Esophagus squamous epithelium (tissue), 4 donors: ENCODE results near the gene RPL15.

Experiments used
- CTCF ChIP-seq, 6 experiments: fragments of 450-650 bp in 4 of 6; fragments of 200-600 bp in 2 of 6; sonication (generic) in 2 of 6; IDR thresholded peaks; one replicate each; pipeline ENCODE4 v1.5.1; 2016 to 2019; ENCODE audit warnings: antibody characterized with exemption in 6 of 6, mild to moderate bottlenecking in 4 of 6, moderate library complexity in 4 of 6
- POLR2A ChIP-seq, 4 donors: fragments of 450-650 bp; IDR thresholded peaks; one replicate each; pipeline ENCODE4 v1.6.1; 2017; ENCODE audit warnings: antibody characterized with exemption in 4 of 4, mild to moderate bottlenecking in 4 of 4, moderate library complexity in 3 of 4

GRCh38 chr3:23961066-23961465 lies 44.1 kb downstream of the RPL15 start:
- TF ChIP-seq CTCF (IDR thresholded peaks at IDR 0.05) (no peak), POLR2A (IDR thresholded peaks at IDR 0.05) (no peak)
